Prostate gland (tissue), 2 donors: ENCODE results near the gene DNAJC11. TPM values are rescaled to one million over a fixed set of nuclear protein-coding genes. Genes with fewer than 3 reads are reported as not detected.

ENCODE experiments used
- DNase-seq: peaks from one replicate; pipeline ENCODE4 v3.0.0-alpha.2; 2019; ENCODE audit warnings: low spot score
- H3K27ac ChIP-seq, 2 donors: fragments of 200-600 bp; sonication (generic); 2 replicates each; pipeline ENCODE4 v1.5.1; 2017 to 2019
- H3K27me3 ChIP-seq: fragments of 200-600 bp; sonication (generic); replicated peaks from 2 replicates; pipeline ENCODE4 v1.5.1; 2019; ENCODE audit not compliant: insufficient read depth
- H3K36me3 ChIP-seq, 2 donors: fragments of 200-600 bp; sonication (generic); 1 replicate in 1 of 2; 2 replicates in 1 of 2; pipeline versions ENCODE4 v1.5.1 to v1.8.1; 2017 to 2019
- H3K4me1 ChIP-seq: fragments of 200-600 bp; sonication (generic); replicated peaks from 2 replicates; pipeline ENCODE4 v1.5.1; 2019
- H3K4me3 ChIP-seq, 2 donors: fragments of 200-600 bp; sonication (generic); 2 replicates each; pipeline ENCODE4 v1.5.1; 2017 to 2019
- H3K9me3 ChIP-seq: fragments of 200-600 bp; sonication (generic); 2 replicates; pipeline ENCODE4 v1.5.1; 2017
- CTCF ChIP-seq, 4 experiments: fragments of 200-600 bp in 2 of 4; fragments of 450-650 bp in 2 of 4; sonication (generic) in 2 of 4; IDR thresholded peaks; 1 replicate in 3 of 4; 2 replicates in 1 of 4; pipeline ENCODE4 v1.5.1; 2016 to 2019; ENCODE audit warnings: antibody characterized with exemption in 4 of 4, mild to moderate bottlenecking in 2 of 4, moderate library complexity in 2 of 4
- POLR2A ChIP-seq: fragments of 450-650 bp; IDR thresholded peaks from one replicate; pipeline ENCODE4 v1.6.1; 2016; ENCODE audit warnings: antibody characterized with exemption, mild to moderate bottlenecking
- POLR2AphosphoS5 ChIP-seq: sonication (generic); formaldehyde crosslinking; IDR thresholded peaks from one replicate; pipeline ENCODE4 v1.6.1; 2017; ENCODE audit warnings: antibody characterized with exemption
- whole genome bisulfite sequencing: methylation state at CpG from one replicate; pipeline ENCODE4 v1.1.5; 2018; 5-methylcytosine and 5-hydroxymethylcytosine counted together
- intact Hi-C: fragments of 100-400 bp; cut with DNase I; formaldehyde crosslinking; loops from one replicate; pipeline ENCODE4 v1.14.2; 2022
- total RNA-seq, 2 donors: library from RNA; depleted of rRNA; stranded (reverse); fragments of >200 nt; gene quantifications; one replicate each; pipeline ENCODE4 v1.1.0, GENCODE V29; 2016

The DNAJC11 gene
- total RNA-seq, 2 donors from 2014 or later, result 32.9 to 52.8 TPM

GRCh38 chr1:6588128-6588892 is 113.3 kb downstream of the DNAJC11 start:
- no peak for TF ChIP-seq POLR2AphosphoS5
- no peak for TF ChIP-seq POLR2A
- TF ChIP-seq CTCF (IDR thresholded peaks at IDR 0.05), result no peak
- 63% methylated on average over 25 of the region's 25 CpGs for WGBS
- Histone ChIP-seq H3K9me3 (no peaks in the 10 kb centered on the region), H3K27me3 (no peaks in the 10 kb centered on the region), H3K4me3 (no peak overlapping the region), H3K27ac (peak overlapping the region; percentile 17 to 30), H3K36me3 (peaks cover 6 to 15% of the 10 kb centered on the region in 2 donors), H3K4me1 (peaks cover 13% of the 10 kb centered on the region)
- intact Hi-C loops, result loop anchor here (5.0 kb wide), 1 partner anchor 39 kb away; no protein-coding TSS in a partner anchor
- DNase-seq, result no peak

GRCh38 chr1:6587261-6588005 is 114.2 kb downstream of the DNAJC11 start:
- WGBS, result 34% methylated on average over 13 of the region's 13 CpGs
- Histone ChIP-seq H3K27me3 (no peaks in the 10 kb centered on the region), H3K4me1 (peaks cover 13% of the 10 kb centered on the region), H3K36me3 (peaks cover 4 to 6% of the 10 kb centered on the region in 2 donors), H3K27ac (peak overlapping the region; percentile 17 to 30), H3K9me3 (no peaks in the 10 kb centered on the region), H3K4me3 (no peak overlapping the region)
- peak; percentile 67 for DNase-seq
- intact Hi-C loops, result loop anchor here (5.0 kb wide), 1 partner anchor 40 kb away; no protein-coding TSS in a partner anchor
- TF ChIP-seq POLR2AphosphoS5 (peak; percentile 65), POLR2A (peak; percentile 13), CTCF (IDR thresholded peaks at IDR 0.05) (no peak)

GRCh38 chr1:6586404-6586816 is 115.2 kb downstream of the DNAJC11 start:
- Histone ChIP-seq H3K4me3 (no peak overlapping the region), H3K9me3 (no peaks in the 10 kb centered on the region), H3K36me3 (peaks cover 4 to 5% of the 10 kb centered on the region in 2 donors), H3K27ac (no peak overlapping the region), H3K27me3 (no peaks in the 10 kb centered on the region), H3K4me1 (peaks cover 18% of the 10 kb centered on the region)
- no peak for TF ChIP-seq POLR2A
- TF ChIP-seq POLR2AphosphoS5, result no peak
- TF ChIP-seq CTCF (IDR thresholded peaks at IDR 0.05), result no peak
- intact Hi-C loops, result loop anchor here (5.0 kb wide), 1 partner anchor 41 kb away; no protein-coding TSS in a partner anchor
- WGBS, result 75% methylated on average over 11 of the region's 11 CpGs
- DNase-seq, result no peak

- H3K4me1 ChIP-seq, result peaks cover 21% of the 10 kb centered on the region
- no peak overlapping the region for H3K27ac ChIP-seq
- H3K36me3 ChIP-seq, result peaks cover 4 to 5% of the 10 kb centered on the region in 2 donors
- intact Hi-C loops, result loop anchor here (5.0 kb wide), 1 partner anchor 41 kb away; no protein-coding TSS in a partner anchor
- WGBS, result 76% methylated on average over 7 of the region's 7 CpGs
- no peaks in the 10 kb centered on the region for H3K27me3 ChIP-seq
- DNase-seq, result no peak
- TF ChIP-seq CTCF (IDR thresholded peaks at IDR 0.05) (no peak), POLR2A (no peak), POLR2AphosphoS5 (no peak)
- no peak overlapping the region for H3K4me3 ChIP-seq
- no peaks in the 10 kb centered on the region for H3K9me3 ChIP-seq
Observed at GRCh38 chr1:6585841-6586240, 115.8 kb downstream of the DNAJC11 start.
